CD4-positive, alpha-beta memory T cell (primary cell): ENCODE measurements around the gene ZNF300. TPM values are rescaled to one million over a fixed set of nuclear protein-coding genes. Genes with fewer than 3 reads are reported as not detected.
"Not testable (repeated sequence)": the region's sequence is repeated elsewhere in the genome, so short reads cannot be mapped to it uniquely, and the experiment has no call there.

Source experiments
- CTCF ChIA-PET: fragments of 350-600 bp; sonication (Branson Sonifier 250); formaldehyde crosslinking; loops from one replicate; lab custom pipeline; 2021; ENCODE audit warnings: inconsistent platforms; ENCODE audit not compliant: partially characterized antibody; lab: Charles Lee
- POLR2A ChIA-PET: fragments of 350-600 bp; sonication (Branson Sonifier 250); formaldehyde crosslinking; loops from one replicate; lab custom pipeline; 2021; ENCODE audit not compliant: partially characterized antibody; lab: Charles Lee
- DNase-seq, 5 donors: peaks; one replicate each; pipeline versions ENCODE4 v3.0.0 to v3.0.0-alpha.2; 2020 to 2022; ENCODE audit warnings: mixed read lengths in 1 of 5
- H3K27ac ChIP-seq: one replicate; pipeline ENCODE4 v1.7.0; 2013; ENCODE audit warnings: low read depth, low read length
- H3K27me3 ChIP-seq: 2 replicates; pipeline ENCODE4 v1.7.0; 2013; ENCODE audit warnings: mild to moderate bottlenecking, low read length, moderate library complexity; ENCODE audit not compliant: insufficient read depth
- H3K36me3 ChIP-seq: 2 replicates; pipeline ENCODE4 v1.7.0; 2013; ENCODE audit warnings: mild to moderate bottlenecking, low read length, moderate library complexity; ENCODE audit not compliant: insufficient read depth
- H3K4me1 ChIP-seq: 2 replicates; pipeline ENCODE4 v1.7.0; 2013; ENCODE audit warnings: mild to moderate bottlenecking, low read length, moderate library complexity; ENCODE audit not compliant: insufficient read depth
- H3K4me3 ChIP-seq, 2 donors: one replicate each; pipeline ENCODE4 v1.7.0; 2013; ENCODE audit warnings: low read length in 2 of 2, mild to moderate bottlenecking in 1 of 2
- H3K9me3 ChIP-seq, 2 donors: one replicate each; pipeline ENCODE4 v1.7.0; 2013; ENCODE audit warnings: low read length in 2 of 2, control low read depth in 1 of 2; ENCODE audit not compliant: control insufficient read depth in 1 of 2
- H3K27ac Mint-ChIP-seq, 7 donors: one replicate each; pipeline ENCODE4 v1.8.0; 2020 to 2021; ENCODE audit warnings: mixed read lengths in 7 of 7, mild to moderate bottlenecking in 6 of 7, inconsistent platforms in 3 of 7, moderate library complexity in 3 of 7
- H3K27me3 Mint-ChIP-seq, 2 donors: one replicate each; pipeline ENCODE4 v1.8.0; 2020 to 2021; ENCODE audit warnings: mixed read lengths in 2 of 2
- H3K36me3 Mint-ChIP-seq, 2 donors: one replicate each; pipeline ENCODE4 v1.8.0; 2020 to 2021; ENCODE audit warnings: mixed read lengths in 2 of 2, inconsistent platforms in 1 of 2, mild to moderate bottlenecking in 1 of 2
- H3K4me1 Mint-ChIP-seq, 4 donors: one replicate each; pipeline ENCODE4 v1.8.0; 2020 to 2021; ENCODE audit warnings: mixed read lengths in 4 of 4, mild to moderate bottlenecking in 1 of 4
- H3K4me3 Mint-ChIP-seq, 8 donors: one replicate each; pipeline ENCODE4 v1.8.0; 2020 to 2021; ENCODE audit warnings: mixed read lengths in 8 of 8, mild to moderate bottlenecking in 7 of 8, moderate library complexity in 6 of 8, inconsistent platforms in 3 of 8
- H3K9me3 Mint-ChIP-seq, 8 donors: one replicate each; pipeline ENCODE4 v1.8.0; 2020 to 2021; ENCODE audit warnings: mixed read lengths in 8 of 8, mild to moderate bottlenecking in 5 of 8, inconsistent platforms in 3 of 8, moderate library complexity in 1 of 8
- intact Hi-C: fragments of 100-400 bp; cut with micrococcal nuclease; formaldehyde crosslinking; loops from one replicate; pipeline ENCODE4 v1.15.1; 2023
- polyA plus RNA-seq, 2 donors: library from polyadenylated mRNA; unstranded; fragments of 300-500 nt; fragmentation: Illumina TruSeq; gene quantifications; one replicate each; pipeline ENCODE4 v1.2.3, GENCODE V29; 2021
- total RNA-seq, 2 experiments: library from RNA; stranded (reverse); gene quantifications; one replicate each; pipeline ENCODE4 v1.2.3, GENCODE V29; 2021

ZNF300 gene
- total and polyA plus RNA-seq, 4 experiments from 2014 or later, result 0.25 to 1.2 (median 1.1) TPM

GRCh38 chr5:150856700-150857099, 48.1 kb downstream of the ZNF300 start:
- H3K27me3 Mint-ChIP-seq, H3K4me3 ChIP-seq, H3K4me1 ChIP-seq, H3K4me1 Mint-ChIP-seq, H3K27ac ChIP-seq, DNase-seq, intact Hi-C loops, H3K27me3 ChIP-seq, H3K27ac Mint-ChIP-seq, H3K9me3 ChIP-seq, H3K4me3 Mint-ChIP-seq, POLR2A ChIA-PET, CTCF ChIA-PET, H3K36me3 Mint-ChIP-seq, H3K36me3 ChIP-seq: not testable (repeated sequence)
- H3K9me3 Mint-ChIP-seq, result peaks cover 0 to 33% (median 14%) of the 10 kb centered on the region in 8 donors

GRCh38 chr5:150853561-150853960, 51.2 kb downstream of the ZNF300 start:
- Histone ChIP-seq H3K4me3 (no peak overlapping the region), H3K9me3 (no peaks in the 10 kb centered on the region), H3K4me1 (no peaks in the 10 kb centered on the region), H3K27ac (no peak overlapping the region), H3K36me3 (no peaks in the 10 kb centered on the region), H3K27me3 (no peaks in the 10 kb centered on the region)
- peaks cover 0 to 14% (median 0%) of the 10 kb centered on the region in 8 donors for H3K9me3 Mint-ChIP-seq
- CTCF ChIA-PET, result no interaction called here
- H3K4me3 Mint-ChIP-seq, result peak overlapping the region; percentile 30 to 81 (median 59)
- peak overlapping the region in 2 of 7 donors; percentile 12 to 25 for H3K27ac Mint-ChIP-seq
- H3K27me3 Mint-ChIP-seq, result no peaks in the 10 kb centered on the region
- POLR2A ChIA-PET, result no interaction called here
- H3K36me3 Mint-ChIP-seq, result no peaks in the 10 kb centered on the region
- peaks cover 7 to 15% (median 11%) of the 10 kb centered on the region in 4 donors for H3K4me1 Mint-ChIP-seq
- peak in 1 of 5 donors; percentile 5 for DNase-seq
- intact Hi-C loops, result no loop called here

GRCh38 chr5:150851039-150851438, 53.7 kb downstream of the ZNF300 start:
- no peak overlapping the region for H3K27ac Mint-ChIP-seq
- H3K36me3 Mint-ChIP-seq, result no peaks in the 10 kb centered on the region
- H3K9me3 Mint-ChIP-seq, result peaks cover 0 to 10% (median 0%) of the 10 kb centered on the region in 8 donors
- Histone ChIP-seq H3K27ac (no peak overlapping the region), H3K36me3 (no peaks in the 10 kb centered on the region), H3K4me3 (no peak overlapping the region), H3K4me1 (peaks cover 8% of the 10 kb centered on the region), H3K27me3 (no peaks in the 10 kb centered on the region), H3K9me3 (no peaks in the 10 kb centered on the region)
- peaks cover 18 to 35% (median 24%) of the 10 kb centered on the region in 4 donors for H3K4me1 Mint-ChIP-seq
- H3K27me3 Mint-ChIP-seq, result no peaks in the 10 kb centered on the region
- CTCF ChIA-PET, result interaction anchor here (1.5 to 4.2 kb wide), 3 partner anchors 286 to 392 kb away, joined by 3 to 38 read pairs (median 6); no protein-coding TSS in a partner anchor
- no peak overlapping the region for H3K4me3 Mint-ChIP-seq
- POLR2A ChIA-PET, result no interaction called here
- DNase-seq, result no peak
- intact Hi-C loops, result no loop called here

- CTCF ChIA-PET, result interaction anchor here (0.7 to 4.8 kb wide), 11 partner anchors 43 to 294 kb away, joined by 3 to 141 read pairs (median 7); partner anchors contain the start of gene SMIM3
- intact Hi-C loops, result loop anchor here (5.0 kb wide), 1 partner anchor 269 kb away; no protein-coding TSS in a partner anchor
- H3K36me3 Mint-ChIP-seq, result no peaks in the 10 kb centered on the region
- peaks cover 0 to 6% (median 0%) of the 10 kb centered on the region in 8 donors for H3K9me3 Mint-ChIP-seq
- H3K4me1 Mint-ChIP-seq, result peaks cover 16 to 33% (median 26%) of the 10 kb centered on the region in 4 donors
- POLR2A ChIA-PET, result interaction anchor here (1.7 kb wide), 1 partner anchor 399 kb away, joined by 5 read pairs; the partner anchor contains the start of gene RPS14
- peaks cover 8% of the 10 kb centered on the region for H3K4me1 ChIP-seq
- no peaks in the 10 kb centered on the region for H3K9me3 ChIP-seq
- no peak for DNase-seq
- no peak overlapping the region for H3K27ac Mint-ChIP-seq
- H3K4me3 Mint-ChIP-seq, result no peak overlapping the region
- H3K27me3 Mint-ChIP-seq, result no peaks in the 10 kb centered on the region
- no peak overlapping the region for H3K4me3 ChIP-seq
- H3K27ac ChIP-seq, result no peak overlapping the region
- H3K27me3 ChIP-seq, result no peaks in the 10 kb centered on the region
- H3K36me3 ChIP-seq, result no peaks in the 10 kb centered on the region
Measured at GRCh38 chr5:150848271-150848670, 56.5 kb downstream of the ZNF300 start.

GRCh38 chr5:150847334-150847695, 57.5 kb downstream of the ZNF300 start:
- Mint-ChIP-seq H3K9me3 (peaks cover 0 to 6% (median 0%) of the 10 kb centered on the region in 8 donors), H3K4me1 (peaks cover 16 to 33% (median 26%) of the 10 kb centered on the region in 4 donors), H3K4me3 (peak overlapping the region; percentile 83 to 91 (median 86)), H3K36me3 (no peaks in the 10 kb centered on the region), H3K27me3 (no peaks in the 10 kb centered on the region), H3K27ac (peak overlapping the region in 5 of 7 donors; percentile 76 to 95 (median 93))
- Histone ChIP-seq H3K27ac (no peak overlapping the region), H3K9me3 (no peaks in the 10 kb centered on the region), H3K4me1 (peaks cover 8% of the 10 kb centered on the region), H3K27me3 (no peaks in the 10 kb centered on the region), H3K36me3 (no peaks in the 10 kb centered on the region), H3K4me3 (no peak overlapping the region)
- ChIA-PET CTCF (interaction anchor here (0.6 to 4.8 kb wide), 35 partner anchors 25 to 405 kb away, joined by 3 to 141 read pairs (median 5); partner anchors contain the start of genes DCTN4, RBM22 and SMIM3), POLR2A (interaction anchor here (0.9 to 3.2 kb wide), 8 partner anchors 46 to 398 kb away, joined by 3 to 31 read pairs (median 12); partner anchors contain the start of genes DCTN4, RBM22, RPS14 and SMIM3)
- intact Hi-C loops, result loop anchor here (1.0 to 5.0 kb wide), 7 partner anchors 46 to 389 kb away; no protein-coding TSS in a partner anchor
- no peak for DNase-seq

- peak; percentile 76 to 85 (median 77) for DNase-seq
- Mint-ChIP-seq H3K4me3 (peak overlapping the region; percentile 83 to 91 (median 86)), H3K27ac (peak overlapping the region; percentile 76 to 95 (median 92)), H3K9me3 (peaks cover 0 to 6% (median 0%) of the 10 kb centered on the region in 8 donors), H3K27me3 (no peaks in the 10 kb centered on the region), H3K4me1 (peaks cover 16 to 33% (median 26%) of the 10 kb centered on the region in 4 donors), H3K36me3 (no peaks in the 10 kb centered on the region)
- H3K4me1 ChIP-seq, result peaks cover 8% of the 10 kb centered on the region
- peak overlapping the region in 1 of 2 donors; percentile 40 for H3K4me3 ChIP-seq
- H3K36me3 ChIP-seq, result no peaks in the 10 kb centered on the region
- intact Hi-C loops, result loop anchor here (1.0 to 5.0 kb wide), 8 partner anchors 45 to 388 kb away; no protein-coding TSS in a partner anchor
- H3K27ac ChIP-seq, result peak overlapping the region; percentile 50
- ChIA-PET CTCF (interaction anchor here (0.6 to 4.8 kb wide), 36 partner anchors 22 to 406 kb away, joined by 3 to 141 read pairs (median 5); partner anchors contain the start of genes DCTN4, RBM22 and SMIM3), POLR2A (interaction anchor here (0.9 to 3.2 kb wide), 8 partner anchors 45 to 397 kb away, joined by 3 to 31 read pairs (median 12); partner anchors contain the start of genes DCTN4, RBM22, RPS14 and SMIM3)
- no peaks in the 10 kb centered on the region for H3K27me3 ChIP-seq
- H3K9me3 ChIP-seq, result no peaks in the 10 kb centered on the region
Measured at GRCh38 chr5:150846654-150847333, 58.0 kb downstream of the ZNF300 start.
